H1 (cell line): ENCODE data around the gene SPEF2. TPM values are rescaled to one million over a fixed set of nuclear protein-coding genes. Genes with fewer than 3 reads are reported as not detected.

ENCODE experiments used
- CTCF ChIA-PET: fragments of 300-600 bp; sonication (Branson Sonifier 250); formaldehyde crosslinking; loops from one replicate; lab custom pipeline; 2021; ENCODE audit not compliant: partially characterized antibody; lab: Charles Lee
- POLR2A ChIA-PET: fragments of 300-600 bp; sonication (Branson Sonifier 250); formaldehyde crosslinking; loops from one replicate; lab custom pipeline; 2021; ENCODE audit warnings: inconsistent platforms; ENCODE audit not compliant: partially characterized antibody; lab: Charles Lee
- DNase-seq, 2 experiments: peaks; one replicate each; pipeline versions ENCODE4 v3.0.0 to v3.0.0-alpha.2; 2010 to 2022; ENCODE audit warnings: low spot score in 2 of 2, low read depth in 1 of 2, mixed read lengths in 1 of 2
- FAIRE-seq: peaks from 2 replicates; lab custom pipeline; 2011; peaks lifted over from hg19 to GRCh38; lab: Jason Lieb, UNC
- H2AFZ ChIP-seq: 2 replicates; pipeline ENCODE4 v1.8.1; 2012; ENCODE audit warnings: low read length, inconsistent platforms
- H2AK5ac ChIP-seq: 2 replicates; pipeline ENCODE4 v1.6.1; 2013; ENCODE audit warnings: low read depth, low read length
- H2BK120ac ChIP-seq: replicated peaks from 2 replicates; pipeline ENCODE3; 2013; ENCODE audit warnings: low read depth, low read length, inconsistent platforms
- H2BK12ac ChIP-seq: 2 replicates; pipeline ENCODE4 v1.6.1; 2013; ENCODE audit warnings: low read depth, low read length
- H2BK15ac ChIP-seq: 2 replicates; pipeline ENCODE4 v1.6.1; 2013; ENCODE audit warnings: low read length
- H2BK20ac ChIP-seq: 2 replicates; pipeline ENCODE4 v1.6.1; 2013; ENCODE audit warnings: low read length
- H2BK5ac ChIP-seq: 2 replicates; pipeline ENCODE4 v1.6.1; 2013; ENCODE audit warnings: low read depth, low read length
- H3K14ac ChIP-seq: 2 replicates; pipeline ENCODE4 v1.6.1; 2013; ENCODE audit warnings: inconsistent platforms; ENCODE audit not compliant: insufficient read length
- H3K18ac ChIP-seq: 2 replicates; pipeline ENCODE4 v1.6.1; 2013; ENCODE audit warnings: low read length; ENCODE audit errors: extremely low read depth
- H3K23ac ChIP-seq: 2 replicates; pipeline ENCODE4 v1.6.1; 2013; ENCODE audit warnings: inconsistent platforms; ENCODE audit not compliant: insufficient read length
- H3K23me2 ChIP-seq: 2 replicates; pipeline ENCODE4 v1.6.1; 2013; ENCODE audit warnings: low read depth, low read length
- H3K27ac ChIP-seq: 2 replicates; pipeline ENCODE4 v1.6.1; 2011; ENCODE audit warnings: low read depth, low read length, inconsistent platforms
- H3K27me3 ChIP-seq, 4 experiments: replicated peaks in 1 of 4; 1 replicate in 1 of 4; 2 replicates in 3 of 4; pipeline versions ENCODE4 v1.6.1 to v1.8.1; 2011 to 2013; ENCODE audit warnings: low read length in 3 of 4, mild to moderate bottlenecking in 3 of 4, inconsistent platforms in 2 of 4, mixed read lengths in 2 of 4, moderate library complexity in 1 of 4; ENCODE audit not compliant: control insufficient read depth in 3 of 4, insufficient read depth in 3 of 4; ENCODE audit errors: extremely low read depth in 1 of 4
- H3K36me3 ChIP-seq, 4 experiments: 2 replicates each; pipeline versions ENCODE4 v1.6.1 to v1.8.1; 2011 to 2013; ENCODE audit warnings: mild to moderate bottlenecking in 4 of 4, low read length in 3 of 4, moderate library complexity in 2 of 4, control low read depth in 1 of 4, inconsistent platforms in 1 of 4; ENCODE audit not compliant: insufficient read depth in 4 of 4, control insufficient read depth in 2 of 4
- H3K4ac ChIP-seq: replicated peaks from 2 replicates; pipeline ENCODE3; 2013; ENCODE audit warnings: low read length, low read depth, mixed read lengths, inconsistent platforms; ENCODE audit not compliant: insufficient read length
- H3K4me1 ChIP-seq, 4 experiments: replicated peaks in 1 of 4; 1 replicate in 1 of 4; 2 replicates in 3 of 4; pipeline versions ENCODE4 v1.6.1 to v1.8.1; 2011 to 2013; ENCODE audit warnings: low read length in 3 of 4, inconsistent platforms in 2 of 4, mixed read lengths in 1 of 4; ENCODE audit not compliant: insufficient read depth in 4 of 4, control insufficient read depth in 3 of 4
- H3K4me2 ChIP-seq, 2 experiments: 2 replicates each; pipeline versions ENCODE4 v1.6.1 to v1.8.1; 2011 to 2013; ENCODE audit warnings: low read depth in 2 of 2, low read length in 2 of 2, control low read depth in 1 of 2, inconsistent platforms in 1 of 2, mild to moderate bottlenecking in 1 of 2; ENCODE audit not compliant: insufficient read depth in 1 of 2
- H3K4me3 ChIP-seq, 4 experiments: fragments of 200-600, 300-600 bp in 1 of 4; sonication (generic), shearing (Covaris generic), sonication (Bioruptor Twin) in 1 of 4; 2 replicates each; pipeline versions ENCODE4 v1.5.1 to v1.8.1; 2011 to 2016; ENCODE audit warnings: low read length in 4 of 4, low read depth in 3 of 4, control low read depth in 2 of 4, inconsistent platforms in 2 of 4, mild to moderate bottlenecking in 2 of 4, mixed read lengths in 1 of 4, moderate library complexity in 1 of 4; ENCODE audit not compliant: insufficient read depth in 2 of 4; ENCODE audit errors: extremely low read depth in 1 of 4
- H3K56ac ChIP-seq: replicated peaks from 2 replicates; pipeline ENCODE3; 2013; ENCODE audit warnings: low read depth, mild to moderate bottlenecking, mixed read lengths, low read length, inconsistent platforms; ENCODE audit not compliant: insufficient read length
- H3K79me1 ChIP-seq: 2 replicates; pipeline ENCODE4 v1.6.1; 2013; ENCODE audit warnings: low read depth, low read length, control low read depth
- H3K79me2 ChIP-seq, 2 experiments: 2 replicates each; pipeline versions ENCODE4 v1.6.1 to v1.8.1; 2012 to 2013; ENCODE audit warnings: low read length in 2 of 2, mild to moderate bottlenecking in 2 of 2, inconsistent platforms in 1 of 2; ENCODE audit not compliant: insufficient read depth in 2 of 2, control insufficient read depth in 1 of 2
- H3K9ac ChIP-seq, 4 experiments: replicated peaks in 1 of 4; 1 replicate in 1 of 4; 2 replicates in 3 of 4; pipeline versions ENCODE4 v1.6.1 to v1.8.1; 2011 to 2013; ENCODE audit warnings: low read depth in 3 of 4, low read length in 3 of 4, control low read depth in 2 of 4, mild to moderate bottlenecking in 2 of 4, moderate library complexity in 2 of 4, inconsistent platforms in 1 of 4; ENCODE audit errors: extremely low read depth in 1 of 4
- H3K9me3 ChIP-seq, 2 experiments: 2 replicates each; pipeline versions ENCODE4 v1.6.1 to v1.8.1; 2012 to 2013; ENCODE audit warnings: mild to moderate bottlenecking in 2 of 2, moderate library complexity in 2 of 2, control low read depth in 1 of 2, inconsistent platforms in 1 of 2, low read depth in 1 of 2, low read length in 1 of 2, mixed read lengths in 1 of 2; ENCODE audit not compliant: insufficient read depth in 2 of 2
- H4K20me1 ChIP-seq, 2 experiments: replicated peaks in 1 of 2; 2 replicates each; pipeline versions ENCODE3 to v1.8.1; 2011 to 2013; ENCODE audit warnings: inconsistent platforms in 2 of 2, low read length in 2 of 2, mild to moderate bottlenecking in 1 of 2; ENCODE audit not compliant: insufficient read depth in 2 of 2, control insufficient read depth in 1 of 2
- H4K5ac ChIP-seq: 2 replicates; pipeline ENCODE4 v1.6.1; 2013; ENCODE audit warnings: low read length, low read depth, mixed read lengths, inconsistent platforms; ENCODE audit not compliant: insufficient read length
- H4K8ac ChIP-seq: 2 replicates; pipeline ENCODE4 v1.8.0; 2013; ENCODE audit warnings: mild to moderate bottlenecking, moderate library complexity, low read length, inconsistent platforms; ENCODE audit not compliant: insufficient read depth; ENCODE audit errors: extremely low read depth
- H4K91ac ChIP-seq: replicated peaks from 2 replicates; pipeline ENCODE3; 2013; ENCODE audit warnings: low read length, mixed read lengths, inconsistent platforms; ENCODE audit not compliant: insufficient read length
- BCL11A ChIP-seq, 2 experiments: IDR thresholded peaks; one replicate each; pipeline ENCODE4 v1.6.1; 2011; ENCODE audit warnings: low read depth in 2 of 2, low read length in 2 of 2, mild to moderate bottlenecking in 2 of 2
- CBX5 ChIP-seq: fragments of 300-800, 300-1000 bp; sonication (generic); IDR thresholded peaks from 2 replicates; pipeline ENCODE4 v1.7.1; 2016; ENCODE audit warnings: antibody characterized with exemption, low read length, low read depth
- CBX8 ChIP-seq: fragments of 300-800, 300-1000 bp; sonication (generic); IDR thresholded peaks from 2 replicates; pipeline ENCODE4 v1.7.1; 2016; ENCODE audit warnings: low read depth, low read length, borderline replicate concordance
- CHD2 ChIP-seq: IDR thresholded peaks from 2 replicates; pipeline ENCODE4 v1.6.1; 2012; ENCODE audit warnings: low read length, improper control_type of control experiment
- EGR1 ChIP-seq: IDR thresholded peaks from 2 replicates; pipeline ENCODE4 v1.6.1; 2011; ENCODE audit warnings: low read depth, low read length, borderline replicate concordance
- EZH2 ChIP-seq: fragments of 200-600 bp; sonication (generic); IDR thresholded peaks from 2 replicates; pipeline ENCODE4 v1.7.1; 2012; ENCODE audit warnings: low read depth, mild to moderate bottlenecking, moderate library complexity, low read length, inconsistent platforms; ENCODE audit not compliant: severe bottlenecking
- JUN ChIP-seq: IDR thresholded peaks from 2 replicates; pipeline ENCODE4 v1.6.1; 2011; ENCODE audit warnings: low read depth, mild to moderate bottlenecking, improper control_type of control experiment, low read length
- KDM4A ChIP-seq: IDR thresholded peaks from one replicate; pipeline ENCODE4 v1.7.1; 2012; ENCODE audit warnings: low read depth, mild to moderate bottlenecking, moderate library complexity, low read length, inconsistent platforms; ENCODE audit not compliant: severe bottlenecking
- MAFK ChIP-seq: IDR thresholded peaks from 2 replicates; pipeline ENCODE4 v1.6.1; 2012; ENCODE audit warnings: low read depth, mild to moderate bottlenecking, improper control_type of control experiment, low read length
- SIN3A ChIP-seq, 2 experiments: IDR thresholded peaks in 1 of 2; conservative IDR thresholded peaks in 1 of 2; 2 replicates each; pipeline ENCODE4 v1.6.1; 2011 to 2012; ENCODE audit warnings: low read length in 2 of 2, improper control_type of control experiment in 1 of 2, low read depth in 1 of 2, mild to moderate bottlenecking in 1 of 2
- SP2 ChIP-seq: IDR thresholded peaks from 2 replicates; pipeline ENCODE4 v1.6.1; 2012; ENCODE audit warnings: mild to moderate bottlenecking, low read length, inconsistent platforms
- TAF1 ChIP-seq: IDR thresholded peaks from 2 replicates; pipeline ENCODE4 v1.6.1; 2011; ENCODE audit warnings: mild to moderate bottlenecking, low read depth, low read length
- TBP ChIP-seq: IDR thresholded peaks from 2 replicates; pipeline ENCODE4 v1.6.1; 2011; ENCODE audit warnings: low read depth, low read length, improper control_type of control experiment
- WGBS, 2 experiments: shearing (Covaris generic) in 1 of 2; methylation state at CpG; one replicate each; pipeline versions ENCODE4 v1.1.6 to v1.1.7; 2013 to 2015; ENCODE audit warnings: low lambda C conversion rate in 2 of 2, mixed read lengths in 2 of 2, inconsistent platforms in 1 of 2, low coverage in 1 of 2, missing lambda C conversion rate in 1 of 2; ENCODE audit not compliant: insufficient replicate concordance in 2 of 2, insufficient coverage in 1 of 2, insufficient read length in 1 of 2; ENCODE audit errors: extremely low coverage in 1 of 2, missing lambda C conversion rate in 1 of 2; 5-methylcytosine and 5-hydroxymethylcytosine counted together
- polyA plus RNA-seq, 7 experiments: library from polyadenylated mRNA; depleted of rRNA in 3 of 7; stranded (reverse) in 5 of 7; unstranded in 2 of 7; fragments of >200 nt in 5 of 7; fragments of 200-250 nt in 2 of 7; gene quantifications; 1 replicate in 5 of 7; 2 replicates in 1 of 7; 4 replicates in 1 of 7; pipeline versions ENCODE4 v1.2.1 to v1.2.3, GENCODE V29; 2011 to 2013; ENCODE audit warnings: missing spikeins in 2 of 7, mixed read lengths in 2 of 7
- total RNA-seq: library from RNA; stranded (reverse); fragmentation: NEBNext Ultra II Directional; extraction: Animal tissue kit (Norgen Biotek cat#: 25700); gene quantifications from 2 replicates; pipeline ENCODE4 v1.2.1, GENCODE V29; 2021

Gene SPEF2
- total and polyA plus RNA-seq, 2 of the 8 experiments (the other 6 are each of a cell fraction or from before 2014, with no cell fraction given): 0.14 to 0.73 TPM

- H3K4me1 ChIP-seq: no peaks in the 10 kb centered on the region
- H2BK120ac ChIP-seq: no peak overlapping the region
- H3K79me2 ChIP-seq: no peaks in the 10 kb centered on the region
- H4K8ac ChIP-seq: no peak overlapping the region
- H2BK12ac ChIP-seq: no peak overlapping the region
- H4K20me1 ChIP-seq: no peaks in the 10 kb centered on the region
- DNase-seq (no peak), FAIRE-seq (no peak)
- H3K27ac ChIP-seq: no peak overlapping the region
- no peaks in the 10 kb centered on the region for H3K9me3 ChIP-seq
- no peak overlapping the region for H2BK5ac ChIP-seq
- no peak overlapping the region for H2AFZ ChIP-seq
- H3K79me1 ChIP-seq: no peaks in the 10 kb centered on the region
- no peak overlapping the region for H4K5ac ChIP-seq
- H3K18ac ChIP-seq: no peak overlapping the region
- H3K4ac ChIP-seq: no peak overlapping the region
- no peak overlapping the region for H3K23ac ChIP-seq
- no peak overlapping the region for H2BK15ac ChIP-seq
- H2BK20ac ChIP-seq: no peak overlapping the region
- H3K4me2 ChIP-seq: no peak overlapping the region
- no peaks in the 10 kb centered on the region; a peak in 1 of 8 replicates for H3K36me3 ChIP-seq
- H3K27me3 ChIP-seq: no peaks in the 10 kb centered on the region
- no peak overlapping the region for H3K56ac ChIP-seq
- H4K91ac ChIP-seq: no peak overlapping the region
- ChIA-PET CTCF (interaction anchor here (0.8 to 1.8 kb wide), 4 partner anchors 9 to 301 kb away, joined by 3 to 6 read pairs (median 3); partner anchors contain the start of gene SPEF2), POLR2A (no interaction called here)
- H2AK5ac ChIP-seq: no peak overlapping the region
- H3K9ac ChIP-seq: no peak overlapping the region
- H3K14ac ChIP-seq: no peak overlapping the region
- 95% methylated on average over 1 of the region's 1 CpG; no CpG with 5 or more reads in 1 of the 2 experiments for WGBS, 2 experiments
- no peaks in the 10 kb centered on the region for H3K23me2 ChIP-seq
- H3K4me3 ChIP-seq: no peak overlapping the region
- TF ChIP-seq TBP (no peak), SP2 (no peak), BCL11A (IDR thresholded peaks at IDR 0.05; ENCODE audit: low read depth in 2 of 2, low read length in 2 of 2) (no peak), SIN3A (conservative IDR thresholded peaks at IDR 0.05 in 1 of 2, IDR thresholded peaks at IDR 0.05 in 1 of 2; ENCODE audit: low read depth in 1 of 2, low read length in 2 of 2) (no peak), MAFK (no peak), CBX8 (no peak), JUN (no peak), EGR1 (no peak), TAF1 (no peak), CBX5 (no peak), KDM4A (no peak), CHD2 (no peak), EZH2 (no peak)
Observed at GRCh38 chr5:35626108-35626507, 8.4 kb downstream of the SPEF2 start.
